Ovary (tissue), 3 donors: ENCODE measurements around the gene PON3.

Experiments used
- EP300 ChIP-seq: sonication (generic); formaldehyde crosslinking; IDR thresholded peaks from one replicate; pipeline ENCODE4 v1.6.1; 2017; ENCODE audit warnings: antibody characterized with exemption
- POLR2A ChIP-seq: fragments of 450-650 bp; IDR thresholded peaks from one replicate; pipeline ENCODE4 v1.6.1; 2017; ENCODE audit warnings: antibody characterized with exemption, mild to moderate bottlenecking, moderate library complexity
- TF ChIP-seq, protein P1 (sequence below), 3 donors: fragments of 450-650 bp in 2 of 3; fragments of 200-600 bp in 1 of 3; IDR thresholded peaks; one replicate each; pipeline versions ENCODE4 v1.5.1 to v1.8.0; 2016 to 2022; ENCODE audit warnings: antibody characterized with exemption in 3 of 3, mild to moderate bottlenecking in 1 of 3
- donor health status: DM: no; HTN: no; CAD: no.

- TF ChIP-seq, protein P1, sequence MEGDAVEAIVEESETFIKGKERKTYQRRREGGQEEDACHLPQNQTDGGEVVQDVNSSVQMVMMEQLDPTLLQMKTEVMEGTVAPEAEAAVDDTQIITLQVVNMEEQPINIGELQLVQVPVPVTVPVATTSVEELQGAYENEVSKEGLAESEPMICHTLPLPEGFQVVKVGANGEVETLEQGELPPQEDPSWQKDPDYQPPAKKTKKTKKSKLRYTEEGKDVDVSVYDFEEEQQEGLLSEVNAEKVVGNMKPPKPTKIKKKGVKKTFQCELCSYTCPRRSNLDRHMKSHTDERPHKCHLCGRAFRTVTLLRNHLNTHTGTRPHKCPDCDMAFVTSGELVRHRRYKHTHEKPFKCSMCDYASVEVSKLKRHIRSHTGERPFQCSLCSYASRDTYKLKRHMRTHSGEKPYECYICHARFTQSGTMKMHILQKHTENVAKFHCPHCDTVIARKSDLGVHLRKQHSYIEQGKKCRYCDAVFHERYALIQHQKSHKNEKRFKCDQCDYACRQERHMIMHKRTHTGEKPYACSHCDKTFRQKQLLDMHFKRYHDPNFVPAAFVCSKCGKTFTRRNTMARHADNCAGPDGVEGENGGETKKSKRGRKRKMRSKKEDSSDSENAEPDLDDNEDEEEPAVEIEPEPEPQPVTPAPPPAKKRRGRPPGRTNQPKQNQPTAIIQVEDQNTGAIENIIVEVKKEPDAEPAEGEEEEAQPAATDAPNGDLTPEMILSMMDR (IDR thresholded peaks at IDR 0.05) = no peak
- TF ChIP-seq POLR2A (no peak), EP300 (no peak)
Observed at GRCh38 chr7:95436407-95436806, 40.2 kb upstream of the PON3 start.
